ENCODE measurements around the gene DNAJC16. TPM values are rescaled to one million over a fixed set of nuclear protein-coding genes. Genes with fewer than 3 reads are reported as not detected.

DNAJC16 gene
- total RNA-seq, 1 donor from 2014 or later = 19.8 TPM

DNA sequence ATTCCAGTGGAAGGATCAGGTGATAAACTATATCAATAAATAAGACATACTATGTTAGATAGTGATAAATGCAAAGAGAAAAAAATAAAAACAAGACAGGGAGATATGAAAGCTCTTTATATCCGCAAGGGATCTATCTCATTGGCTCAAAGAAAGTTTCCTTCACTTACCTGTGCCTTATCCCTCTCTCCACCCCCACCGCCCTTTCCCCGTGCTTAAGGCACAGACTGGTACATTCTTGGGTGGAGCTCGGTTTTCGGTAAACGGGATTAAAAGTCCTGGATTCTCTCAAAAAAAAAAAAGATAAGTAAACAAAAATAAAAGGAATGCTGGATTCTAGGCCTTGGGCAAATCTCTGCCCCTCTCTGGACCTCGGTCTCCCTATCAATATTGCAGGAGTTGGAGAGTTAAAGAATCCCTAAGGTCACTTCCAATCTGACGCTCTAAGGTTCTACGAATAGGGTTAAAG is 593 bp upstream of the DNAJC16 start:
- Mint-ChIP-seq H3K36me3 (ENCODE audit: low read depth) (peaks cover 13% of the 10 kb centered on the region), H3K27me3 (ENCODE audit: insufficient read depth) (no peaks in the 10 kb centered on the region), H3K4me3 (peak overlapping the region; percentile 83), H3K4me1 (ENCODE audit: low read depth) (peaks cover 63% of the 10 kb centered on the region), H3K9me3 (no peaks in the 10 kb centered on the region), H3K27ac (peak overlapping the region; percentile 95)
- intact Hi-C loops (cut with micrococcal nuclease) = loop anchor here (1.0 to 10.0 kb wide), 9 partner anchors 58 to 1909 kb away; partner anchors contain the start of genes DDI2, FBXO42, PLEKHM2 and RCC2
- DNase-seq (ENCODE audit: low spot score) = no peak

DNA sequence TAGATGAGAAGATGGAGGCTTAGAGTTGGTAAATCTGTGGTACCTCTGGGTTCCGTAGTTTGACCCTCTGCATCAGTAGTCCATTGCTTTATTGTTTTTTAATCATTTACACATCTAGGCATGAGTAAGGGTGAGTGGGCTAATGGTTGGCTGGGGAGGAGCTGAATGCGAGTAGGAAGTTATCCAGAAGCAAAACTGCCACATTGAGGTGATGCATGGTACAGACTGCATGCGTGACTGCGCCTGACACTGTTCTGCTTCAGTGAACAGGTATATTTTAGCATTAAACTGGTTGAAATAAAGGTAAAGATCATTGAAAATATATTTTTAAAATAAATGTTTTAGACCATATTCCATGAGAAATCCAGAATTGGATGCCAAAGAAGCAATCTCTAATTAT is 4.4 kb downstream of the DNAJC16 start:
- Mint-ChIP-seq H3K4me1 (ENCODE audit: low read depth) (peaks cover 26% of the 10 kb centered on the region), H3K4me3 (no peak overlapping the region), H3K27ac (no peak overlapping the region), H3K9me3 (no peaks in the 10 kb centered on the region), H3K27me3 (ENCODE audit: insufficient read depth) (no peaks in the 10 kb centered on the region), H3K36me3 (ENCODE audit: low read depth) (peaks cover 17% of the 10 kb centered on the region)
- intact Hi-C loops (cut with micrococcal nuclease) = no loop called here
- no peak for DNase-seq (ENCODE audit: low spot score)

DNA sequence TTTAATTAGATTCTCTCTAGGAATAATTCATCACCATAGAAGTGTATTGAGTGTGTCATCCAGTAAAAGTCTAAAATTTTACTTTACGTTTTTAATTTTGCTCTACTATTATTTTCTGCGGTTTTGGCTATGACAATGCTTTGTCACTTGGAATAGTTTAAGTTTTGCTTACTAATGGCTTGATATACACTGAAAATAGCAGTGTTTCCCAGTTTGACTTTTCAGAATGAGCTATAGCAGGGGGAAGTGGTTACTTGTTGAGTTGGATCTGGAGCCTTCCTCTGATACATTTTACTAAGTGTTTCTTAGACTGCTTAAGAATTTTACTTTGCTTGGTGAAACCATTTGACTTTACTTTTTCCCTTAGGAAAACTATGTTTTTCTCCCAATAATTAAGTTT is 5.0 kb downstream of the DNAJC16 start:
- peaks cover 22% of the 10 kb centered on the region for H3K36me3 Mint-ChIP-seq (ENCODE audit: low read depth)
- peaks cover 20% of the 10 kb centered on the region for H3K4me1 Mint-ChIP-seq (ENCODE audit: low read depth)
- H3K27ac Mint-ChIP-seq = no peak overlapping the region
- H3K4me3 Mint-ChIP-seq = no peak overlapping the region
- intact Hi-C loops (cut with micrococcal nuclease) = no loop called here
- no peaks in the 10 kb centered on the region for H3K27me3 Mint-ChIP-seq (ENCODE audit: insufficient read depth)
- no peaks in the 10 kb centered on the region for H3K9me3 Mint-ChIP-seq
- DNase-seq (ENCODE audit: low spot score) = no peak

DNA sequence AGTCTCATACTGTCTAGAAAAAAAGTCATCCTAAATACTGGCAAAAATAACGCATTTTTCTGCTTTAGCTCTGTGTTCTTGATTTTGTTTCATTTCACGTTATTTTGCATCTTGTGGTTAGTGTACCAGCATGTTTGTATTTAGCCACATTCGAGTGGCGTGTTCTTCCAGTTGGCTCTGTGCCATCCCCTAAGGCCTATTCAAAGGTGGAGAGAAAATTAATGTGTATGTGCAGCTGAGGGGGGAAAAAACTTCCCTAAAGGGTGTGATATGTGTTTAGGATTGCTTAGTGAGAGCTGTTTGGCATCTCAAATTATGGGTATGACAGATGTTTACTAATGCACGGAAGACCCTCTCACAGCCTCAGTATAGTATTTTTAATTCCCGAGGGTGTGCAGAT is 12.1 kb downstream of the DNAJC16 start:
- H3K4me1 Mint-ChIP-seq (ENCODE audit: low read depth) = no peaks in the 10 kb centered on the region
- H3K36me3 Mint-ChIP-seq (ENCODE audit: low read depth) = peaks cover 40% of the 10 kb centered on the region
- H3K9me3 Mint-ChIP-seq = no peaks in the 10 kb centered on the region
- no peak for DNase-seq (ENCODE audit: low spot score)
- intact Hi-C loops (cut with micrococcal nuclease) = no loop called here
- no peak overlapping the region for H3K4me3 Mint-ChIP-seq
- no peak overlapping the region for H3K27ac Mint-ChIP-seq
- H3K27me3 Mint-ChIP-seq (ENCODE audit: insufficient read depth) = no peaks in the 10 kb centered on the region

DNA sequence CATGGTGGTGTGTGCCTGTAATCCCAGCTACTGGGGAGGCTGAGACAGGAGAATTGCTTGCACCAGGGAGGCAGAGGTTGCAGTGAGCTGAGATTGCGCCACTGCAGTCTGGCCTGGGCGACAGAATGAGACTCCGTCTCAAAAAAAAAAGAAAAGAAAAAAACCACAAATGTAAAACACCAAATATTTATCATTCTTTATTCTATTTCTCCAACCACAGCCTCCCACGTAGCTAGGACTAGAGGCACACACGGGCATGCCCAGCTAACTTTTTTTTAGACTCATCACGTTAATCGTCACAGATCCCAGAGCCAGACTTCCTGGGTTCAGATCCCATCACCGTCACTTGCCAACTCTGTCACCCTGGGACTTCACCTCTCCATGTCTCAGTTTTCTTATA is 13.5 kb downstream of the DNAJC16 start:
- Mint-ChIP-seq H3K27ac (no peak overlapping the region), H3K36me3 (ENCODE audit: low read depth) (peaks cover 39% of the 10 kb centered on the region), H3K4me3 (no peak overlapping the region), H3K9me3 (no peaks in the 10 kb centered on the region), H3K4me1 (ENCODE audit: low read depth) (no peaks in the 10 kb centered on the region), H3K27me3 (ENCODE audit: insufficient read depth) (no peaks in the 10 kb centered on the region)
- intact Hi-C loops (cut with micrococcal nuclease) = no loop called here
- DNase-seq (ENCODE audit: low spot score) = no peak

DNA sequence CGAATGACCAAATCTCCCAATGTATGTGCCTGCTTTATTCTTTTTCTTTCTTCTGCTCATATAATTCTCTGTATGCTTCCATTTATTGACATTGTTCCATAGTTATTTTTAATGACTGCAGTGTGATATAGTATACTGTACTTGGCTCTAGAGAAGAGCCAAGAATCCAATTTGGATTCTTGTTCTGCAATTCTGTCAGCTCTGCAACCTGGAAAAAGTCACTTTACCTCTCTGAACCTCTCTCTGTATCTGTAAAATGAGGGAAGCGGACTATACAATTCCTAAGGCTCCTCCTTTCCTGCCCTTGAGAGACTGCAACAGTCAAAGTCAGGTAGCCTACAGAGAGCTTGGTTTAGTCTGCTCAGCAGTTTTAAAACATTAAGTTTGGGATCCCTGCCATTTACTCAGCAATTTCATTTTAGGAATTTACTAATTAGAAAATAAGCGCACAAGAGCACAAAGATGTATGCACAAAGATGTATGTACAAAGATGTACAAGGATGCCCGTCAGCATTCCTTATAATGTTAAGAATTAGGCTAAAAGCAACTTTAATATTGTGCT is 14.7 kb downstream of the DNAJC16 start:
- no peaks in the 10 kb centered on the region for H3K27me3 Mint-ChIP-seq (ENCODE audit: insufficient read depth)
- no peaks in the 10 kb centered on the region for H3K4me1 Mint-ChIP-seq (ENCODE audit: low read depth)
- intact Hi-C loops (cut with micrococcal nuclease) = no loop called here
- peaks cover 45% of the 10 kb centered on the region for H3K36me3 Mint-ChIP-seq (ENCODE audit: low read depth)
- DNase-seq (ENCODE audit: low spot score) = no peak
- no peak overlapping the region for H3K4me3 Mint-ChIP-seq
- no peaks in the 10 kb centered on the region for H3K9me3 Mint-ChIP-seq
- no peak overlapping the region for H3K27ac Mint-ChIP-seq

DNA sequence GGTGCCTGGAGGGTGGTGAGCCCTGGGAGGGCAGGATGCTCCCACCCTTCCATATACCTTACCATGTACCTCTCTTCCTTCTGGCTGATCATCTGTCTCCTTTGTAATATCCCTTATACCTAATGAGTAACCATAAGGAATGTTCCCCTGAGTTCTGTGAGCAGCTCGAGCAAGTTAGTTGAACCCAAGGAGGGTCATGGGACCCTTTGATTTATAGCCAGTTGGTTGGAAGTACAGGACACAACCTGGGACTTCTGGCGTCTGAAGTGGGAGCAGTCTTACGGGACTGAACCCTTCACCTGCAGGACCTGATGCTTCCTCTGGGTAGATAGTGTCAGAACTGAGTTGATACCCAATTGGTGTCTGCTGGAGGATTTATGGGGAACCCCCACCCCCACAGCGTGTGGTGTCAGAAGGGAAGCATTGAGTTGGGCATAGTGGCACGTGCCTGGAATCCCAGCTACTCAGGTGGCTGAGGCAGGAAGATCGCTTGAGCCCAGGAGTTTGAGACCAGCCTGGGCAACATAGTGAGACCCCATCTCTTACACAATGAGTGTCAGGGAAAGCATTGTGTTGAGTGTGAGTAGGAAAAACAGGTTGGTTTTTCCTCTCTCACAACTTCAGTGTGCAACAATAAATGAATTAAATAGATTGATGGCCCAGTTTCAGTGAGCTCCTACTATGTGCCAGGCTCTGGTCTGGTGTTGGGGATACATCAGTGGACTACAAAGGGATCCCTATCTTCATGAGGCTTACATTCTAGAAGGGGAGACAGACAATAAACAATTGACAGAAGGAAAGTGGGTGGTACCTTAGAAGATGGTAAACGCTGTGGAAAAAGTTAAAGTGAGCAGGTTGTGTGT is 16.0 kb downstream of the DNAJC16 start:
- no peaks in the 10 kb centered on the region for H3K9me3 Mint-ChIP-seq
- H3K27ac Mint-ChIP-seq = no peak overlapping the region
- intact Hi-C loops (cut with micrococcal nuclease) = no loop called here

DNA sequence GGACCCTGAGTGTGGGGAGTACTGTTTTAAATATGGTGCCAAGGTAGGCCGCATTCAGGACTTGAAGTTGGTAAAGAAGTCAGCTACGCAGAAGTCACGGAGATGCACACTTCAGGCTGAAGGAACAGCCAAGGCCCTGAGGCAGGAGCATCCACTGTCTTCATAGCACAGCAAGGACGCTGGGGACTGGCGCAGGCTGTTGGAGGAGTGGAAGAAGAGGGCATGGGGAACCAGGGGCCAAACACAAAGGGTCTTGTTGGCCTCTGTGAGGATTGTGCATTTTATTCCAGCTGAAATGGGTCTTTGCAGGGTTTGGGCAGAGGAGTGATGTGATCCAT is 16.6 kb downstream of the DNAJC16 start:
- intact Hi-C loops (cut with micrococcal nuclease) = no loop called here
- no peak overlapping the region for H3K27ac Mint-ChIP-seq

More for the DNA sequence above, 16.0 kb downstream of the DNAJC16 start:
- DNase-seq (ENCODE audit: low spot score) = no peak
- Mint-ChIP-seq H3K4me3 (no peak overlapping the region), H3K27me3 (ENCODE audit: insufficient read depth) (no peaks in the 10 kb centered on the region), H3K36me3 (ENCODE audit: low read depth) (peaks cover 41% of the 10 kb centered on the region), H3K4me1 (ENCODE audit: low read depth) (no peaks in the 10 kb centered on the region)

DNA sequence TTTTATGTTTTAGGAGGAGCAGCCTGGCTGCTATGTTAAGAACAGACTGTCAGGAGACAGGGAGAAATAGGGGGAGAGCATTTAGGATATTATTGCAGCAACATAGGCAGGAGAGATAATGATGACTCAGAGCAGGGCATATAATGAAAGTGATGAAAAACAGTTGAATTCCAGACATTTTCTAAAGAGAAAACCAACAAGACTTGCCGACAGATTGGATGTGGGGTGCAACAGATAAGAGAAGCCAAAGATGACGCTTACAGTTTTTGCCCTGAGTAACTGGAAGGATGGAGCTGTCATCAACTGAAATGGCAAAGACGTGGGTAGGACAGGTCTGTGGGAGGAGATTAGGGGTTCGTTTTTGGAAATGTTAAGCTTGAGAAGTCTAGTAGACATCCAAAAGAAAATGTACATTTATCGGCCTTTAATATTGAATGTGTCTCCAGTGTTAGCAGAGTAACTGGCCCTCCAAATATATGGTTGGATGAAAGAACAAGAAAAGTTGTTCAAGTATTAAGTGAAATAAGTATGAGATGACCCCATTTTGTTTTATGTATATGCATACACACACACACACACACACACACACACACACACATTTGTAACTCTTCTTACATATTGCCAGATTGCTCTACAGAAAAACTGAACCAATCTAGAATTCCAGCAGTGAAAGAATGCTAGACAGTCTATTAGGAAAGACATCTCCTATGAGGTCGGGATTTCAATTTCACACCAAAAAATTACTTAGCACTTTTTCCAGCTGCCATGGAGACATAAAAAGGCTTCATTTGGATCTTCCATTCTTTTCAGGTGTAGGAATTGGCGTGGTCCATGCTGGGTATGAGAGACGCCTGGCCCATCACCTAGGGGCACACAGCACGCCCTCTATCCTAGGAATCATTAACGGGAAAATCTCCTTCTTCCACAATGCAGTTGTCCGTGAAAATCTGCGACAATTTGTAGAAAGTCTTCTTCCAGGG is 17.2 kb downstream of the DNAJC16 start:
- Mint-ChIP-seq H3K27me3 (ENCODE audit: insufficient read depth) (no peaks in the 10 kb centered on the region), H3K9me3 (no peaks in the 10 kb centered on the region), H3K27ac (no peak overlapping the region), H3K4me3 (no peak overlapping the region), H3K36me3 (ENCODE audit: low read depth) (peaks cover 41% of the 10 kb centered on the region), H3K4me1 (ENCODE audit: low read depth) (no peaks in the 10 kb centered on the region)
- DNase-seq (ENCODE audit: low spot score) = no peak
- intact Hi-C loops (cut with micrococcal nuclease) = no loop called here

More for the DNA sequence above, 16.6 kb downstream of the DNAJC16 start:
- Mint-ChIP-seq H3K4me1 (ENCODE audit: low read depth) (no peaks in the 10 kb centered on the region), H3K9me3 (no peaks in the 10 kb centered on the region), H3K4me3 (no peak overlapping the region), H3K36me3 (ENCODE audit: low read depth) (peaks cover 44% of the 10 kb centered on the region), H3K27me3 (ENCODE audit: insufficient read depth) (no peaks in the 10 kb centered on the region)
- DNase-seq (ENCODE audit: low spot score) = no peak

DNA sequence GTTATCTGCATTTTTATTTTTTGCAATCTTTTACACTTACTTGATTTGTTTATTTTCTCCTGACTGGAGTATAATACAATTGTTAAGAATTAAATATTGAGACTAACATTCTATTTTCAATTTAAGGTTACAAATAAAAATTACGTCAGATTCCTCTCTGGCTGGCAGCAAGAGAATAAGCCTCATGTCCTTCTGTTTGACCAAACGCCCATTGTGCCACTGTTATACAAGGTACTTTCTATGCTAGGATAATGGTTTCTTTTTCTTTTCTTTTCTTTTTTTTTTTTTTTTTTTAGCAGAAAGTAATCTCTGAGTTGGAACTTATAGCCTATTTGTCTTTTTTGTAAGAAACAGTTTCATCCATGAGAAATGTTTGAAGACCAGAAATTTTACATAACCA is 20.0 kb downstream of the DNAJC16 start:
- intact Hi-C loops (cut with micrococcal nuclease) = no loop called here
- H3K9me3 Mint-ChIP-seq = no peaks in the 10 kb centered on the region
- no peaks in the 10 kb centered on the region for H3K27me3 Mint-ChIP-seq (ENCODE audit: insufficient read depth)
- no peak for DNase-seq (ENCODE audit: low spot score)
- peaks cover 32% of the 10 kb centered on the region for H3K36me3 Mint-ChIP-seq (ENCODE audit: low read depth)
- no peak overlapping the region for H3K27ac Mint-ChIP-seq
- H3K4me1 Mint-ChIP-seq (ENCODE audit: low read depth) = peaks cover 6% of the 10 kb centered on the region
- H3K4me3 Mint-ChIP-seq = no peak overlapping the region

DNA sequence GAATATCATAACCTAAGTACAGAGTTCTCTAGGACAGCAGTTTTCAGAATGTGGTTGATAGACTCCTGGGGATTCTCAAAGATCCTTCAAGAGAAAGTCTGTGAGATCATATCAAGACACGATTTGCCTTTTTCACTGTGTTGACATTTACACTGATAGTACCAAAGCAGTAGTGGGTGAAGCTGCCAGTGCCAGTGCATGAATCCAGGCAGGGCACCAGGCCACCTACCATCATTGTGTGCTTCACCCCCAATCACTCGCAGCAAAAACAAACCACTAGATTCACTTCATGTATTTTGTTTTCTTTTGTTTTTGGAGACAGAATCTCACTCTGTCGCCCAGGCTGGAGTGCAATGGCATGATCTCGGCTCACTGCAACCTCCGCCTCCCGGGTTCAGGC is 23.9 kb downstream of the DNAJC16 start:
- DNase-seq (ENCODE audit: low spot score) = no peak
- Mint-ChIP-seq H3K4me3 (no peak overlapping the region), H3K27ac (no peak overlapping the region), H3K36me3 (ENCODE audit: low read depth) (peaks cover 19% of the 10 kb centered on the region), H3K27me3 (ENCODE audit: insufficient read depth) (no peaks in the 10 kb centered on the region), H3K4me1 (ENCODE audit: low read depth) (peaks cover 6% of the 10 kb centered on the region), H3K9me3 (no peaks in the 10 kb centered on the region)
- intact Hi-C loops (cut with micrococcal nuclease) = no loop called here

DNA sequence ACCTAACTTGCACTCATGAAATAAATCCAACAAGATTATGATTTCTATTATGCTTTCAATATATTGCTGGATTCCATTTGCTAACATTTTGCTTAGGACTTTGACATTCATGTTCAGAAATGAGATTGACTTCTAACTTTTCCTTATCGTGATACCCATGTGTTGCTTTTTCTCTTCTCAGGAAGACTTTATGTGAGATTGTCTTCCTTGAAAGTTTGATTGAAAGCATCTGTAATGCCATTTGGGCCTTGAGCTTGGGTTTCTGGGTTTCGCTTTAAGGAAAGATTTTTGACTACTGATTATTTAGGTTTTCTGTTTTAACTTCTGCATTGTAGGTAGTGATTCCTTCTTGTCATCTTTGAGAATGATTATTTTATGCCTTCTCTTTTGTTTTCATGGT is 30.4 kb downstream of the DNAJC16 start:
- Mint-ChIP-seq H3K4me1 (ENCODE audit: low read depth) (no peaks in the 10 kb centered on the region), H3K4me3 (no peak overlapping the region), H3K27ac (no peak overlapping the region), H3K9me3 (no peaks in the 10 kb centered on the region), H3K36me3 (ENCODE audit: low read depth) (peaks cover 10% of the 10 kb centered on the region), H3K27me3 (ENCODE audit: insufficient read depth) (no peaks in the 10 kb centered on the region)
- DNase-seq (ENCODE audit: low spot score) = no peak
- intact Hi-C loops (cut with micrococcal nuclease) = no loop called here

DNA sequence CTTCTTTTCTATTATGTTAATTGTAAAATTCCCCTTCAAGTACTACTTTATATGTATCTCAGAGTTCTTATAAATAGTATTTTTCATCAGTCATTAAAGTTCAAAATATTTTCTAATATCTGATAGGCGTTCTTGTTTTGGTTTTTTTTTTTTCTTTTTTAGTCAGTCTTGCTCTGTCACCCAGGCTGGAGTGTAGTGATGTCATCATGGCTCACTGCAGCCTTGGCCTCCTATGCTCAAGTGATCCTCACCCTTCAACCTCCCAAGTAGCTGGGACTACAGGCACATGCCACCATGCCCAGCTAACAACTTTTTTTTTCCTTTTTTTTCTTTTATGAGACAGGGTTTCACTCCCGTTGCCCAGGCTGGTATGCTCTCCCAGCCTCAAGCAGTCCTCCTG is 30.9 kb downstream of the DNAJC16 start:
- Mint-ChIP-seq H3K27me3 (ENCODE audit: insufficient read depth) (no peaks in the 10 kb centered on the region), H3K4me3 (no peak overlapping the region), H3K27ac (no peak overlapping the region), H3K9me3 (no peaks in the 10 kb centered on the region), H3K4me1 (ENCODE audit: low read depth) (no peaks in the 10 kb centered on the region), H3K36me3 (ENCODE audit: low read depth) (peaks cover 15% of the 10 kb centered on the region)
- no peak for DNase-seq (ENCODE audit: low spot score)
- intact Hi-C loops (cut with micrococcal nuclease) = no loop called here

Data from activated T-helper 1 cell treated with anti-CD3 and anti-CD28 coated beads, Interleukin-12 subunit alpha, Interleukin-12 subunit beta, Interleukin-2, Interleukin-4 antibody, amounts not matched to agents 30 ng/mL and 10 ng/mL and 1 ng/mL, durations not matched to agents 14 hours and 24 hours and 36 hours (primary cell).